HTR-8/SVneo (cell line): ENCODE measurements around the gene SNCB.

Experiments used
- DNase-seq: peaks from one replicate; pipeline ENCODE4 v3.0.0; 2011; ENCODE audit warnings: low spot score, mixed read lengths; ENCODE audit not compliant: insufficient read length
- FAIRE-seq: peaks from 2 replicates; lab custom pipeline; 2011; peaks lifted over from hg19 to GRCh38; lab: Jason Lieb, UNC

Gene SNCB

GRCh38 chr5:176646049-176646706 is 15.8 kb upstream of the SNCB start:
- FAIRE-seq (no peak), DNase-seq (no peak)

GRCh38 chr5:176644878-176645670 is 14.7 kb upstream of the SNCB start:
- FAIRE-seq = no peak
- DNase-seq = no peak

- FAIRE-seq (no peak), DNase-seq (no peak)
Observed at GRCh38 chr5:176644294-176644693, 14.0 kb upstream of the SNCB start.

- FAIRE-seq = no peak
- no peak for DNase-seq
Observed at GRCh38 chr5:176643491-176644219, 13.3 kb upstream of the SNCB start.

GRCh38 chr5:176642675-176643490 is 12.5 kb upstream of the SNCB start:
- DNase-seq (no peak), FAIRE-seq (no peak)

GRCh38 chr5:176640616-176641015 is 10.3 kb upstream of the SNCB start:
- DNase-seq (no peak), FAIRE-seq (no peak)

GRCh38 chr5:176639981-176640380 is 9.6 kb upstream of the SNCB start:
- DNase-seq = no peak
- FAIRE-seq = no peak

GRCh38 chr5:176639208-176639607 is 8.9 kb upstream of the SNCB start:
- FAIRE-seq = peak; percentile 48
- DNase-seq = no peak

- FAIRE-seq (no peak), DNase-seq (no peak)
Observed at GRCh38 chr5:176638437-176638836, 8.1 kb upstream of the SNCB start.

GRCh38 chr5:176637556-176637955 is 7.2 kb upstream of the SNCB start:
- no peak for DNase-seq
- no peak for FAIRE-seq

- DNase-seq = no peak
- no peak for FAIRE-seq
Observed at GRCh38 chr5:176636426-176636825, 6.1 kb upstream of the SNCB start.

- no peak for FAIRE-seq
- no peak for DNase-seq
Observed at GRCh38 chr5:176633598-176633997, 3.3 kb upstream of the SNCB start.

- no peak for DNase-seq
- FAIRE-seq = no peak
Observed at GRCh38 chr5:176632745-176633144, 2.4 kb upstream of the SNCB start.

GRCh38 chr5:176631383-176632200 is 1.3 kb upstream of the SNCB start:
- DNase-seq (no peak), FAIRE-seq (no peak)

- peak; percentile 70 for FAIRE-seq
- no peak for DNase-seq
Observed at GRCh38 chr5:176630681-176631222, 418 bp upstream of the SNCB start.

GRCh38 chr5:176629317-176629852 is 949 bp downstream of the SNCB start:
- FAIRE-seq (no peak), DNase-seq (no peak)

GRCh38 chr5:176628406-176629228 is 1.7 kb downstream of the SNCB start:
- no peak for DNase-seq
- no peak for FAIRE-seq

GRCh38 chr5:176627582-176627981 is 2.8 kb downstream of the SNCB start:
- DNase-seq (no peak), FAIRE-seq (no peak)
